MM.1S (cell line): Measurements from ENCODE around the gene PPP2R3C.

ENCODE experiments used
- EZH2 ChIP-seq: fragments of 300-600 bp; sonication (generic); optimal IDR thresholded peaks from 2 replicates; pipeline ENCODE3; 2017; ENCODE audit warnings: low read depth, mild to moderate bottlenecking, antibody characterized with exemption, low read length, mixed read lengths
- EZH2phosphoT487 ChIP-seq: fragments of 300-600 bp; sonication (generic); IDR thresholded peaks from 2 replicates; pipeline ENCODE4 v1.6.1; 2018; ENCODE audit warnings: antibody characterized with exemption, low read length
- TF ChIP-seq, protein P1 (sequence below): fragments of 300-600 bp; sonication (generic); IDR thresholded peaks from 2 replicates; pipeline ENCODE4 v1.5.1; 2016; ENCODE audit warnings: antibody characterized with exemption, low read length, mixed read lengths

DNA sequence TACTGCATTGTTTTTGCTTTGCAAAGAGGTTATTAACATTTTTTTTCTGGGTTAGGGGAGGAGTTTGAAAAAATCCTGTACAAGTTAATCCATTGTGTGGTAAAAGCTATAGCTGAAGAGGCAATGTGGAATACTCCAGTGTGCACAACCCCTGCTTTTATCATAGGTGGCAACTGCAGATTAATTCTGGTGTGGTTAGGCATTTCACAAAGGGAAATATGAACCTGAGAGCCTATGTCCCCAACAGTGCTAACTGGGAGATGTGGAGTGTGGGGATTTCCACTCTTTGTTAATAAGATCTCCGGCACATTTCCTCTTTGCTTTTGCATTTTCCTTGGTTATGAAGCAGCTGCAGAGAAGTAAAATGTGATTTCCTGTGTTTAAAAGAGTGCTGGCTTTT, 34.2 kb upstream of the PPP2R3C start:
- TF ChIP-seq, protein P1, sequence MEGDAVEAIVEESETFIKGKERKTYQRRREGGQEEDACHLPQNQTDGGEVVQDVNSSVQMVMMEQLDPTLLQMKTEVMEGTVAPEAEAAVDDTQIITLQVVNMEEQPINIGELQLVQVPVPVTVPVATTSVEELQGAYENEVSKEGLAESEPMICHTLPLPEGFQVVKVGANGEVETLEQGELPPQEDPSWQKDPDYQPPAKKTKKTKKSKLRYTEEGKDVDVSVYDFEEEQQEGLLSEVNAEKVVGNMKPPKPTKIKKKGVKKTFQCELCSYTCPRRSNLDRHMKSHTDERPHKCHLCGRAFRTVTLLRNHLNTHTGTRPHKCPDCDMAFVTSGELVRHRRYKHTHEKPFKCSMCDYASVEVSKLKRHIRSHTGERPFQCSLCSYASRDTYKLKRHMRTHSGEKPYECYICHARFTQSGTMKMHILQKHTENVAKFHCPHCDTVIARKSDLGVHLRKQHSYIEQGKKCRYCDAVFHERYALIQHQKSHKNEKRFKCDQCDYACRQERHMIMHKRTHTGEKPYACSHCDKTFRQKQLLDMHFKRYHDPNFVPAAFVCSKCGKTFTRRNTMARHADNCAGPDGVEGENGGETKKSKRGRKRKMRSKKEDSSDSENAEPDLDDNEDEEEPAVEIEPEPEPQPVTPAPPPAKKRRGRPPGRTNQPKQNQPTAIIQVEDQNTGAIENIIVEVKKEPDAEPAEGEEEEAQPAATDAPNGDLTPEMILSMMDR: no peak
- no peak for TF ChIP-seq EZH2
- TF ChIP-seq EZH2phosphoT487: no peak
